C4-2B (cell line): ENCODE results near the gene ATP2B2.

ENCODE experiments used
- CTCF ChIP-seq: fragments of 450-650 bp; conservative IDR thresholded peaks from 2 replicates; pipeline ENCODE4 v1.5.1; 2017; ENCODE audit warnings: mild to moderate bottlenecking
- ZFX ChIP-seq: fragments of 450-650 bp; IDR thresholded peaks from 2 replicates; pipeline ENCODE4 v1.6.1; 2017

DNA sequence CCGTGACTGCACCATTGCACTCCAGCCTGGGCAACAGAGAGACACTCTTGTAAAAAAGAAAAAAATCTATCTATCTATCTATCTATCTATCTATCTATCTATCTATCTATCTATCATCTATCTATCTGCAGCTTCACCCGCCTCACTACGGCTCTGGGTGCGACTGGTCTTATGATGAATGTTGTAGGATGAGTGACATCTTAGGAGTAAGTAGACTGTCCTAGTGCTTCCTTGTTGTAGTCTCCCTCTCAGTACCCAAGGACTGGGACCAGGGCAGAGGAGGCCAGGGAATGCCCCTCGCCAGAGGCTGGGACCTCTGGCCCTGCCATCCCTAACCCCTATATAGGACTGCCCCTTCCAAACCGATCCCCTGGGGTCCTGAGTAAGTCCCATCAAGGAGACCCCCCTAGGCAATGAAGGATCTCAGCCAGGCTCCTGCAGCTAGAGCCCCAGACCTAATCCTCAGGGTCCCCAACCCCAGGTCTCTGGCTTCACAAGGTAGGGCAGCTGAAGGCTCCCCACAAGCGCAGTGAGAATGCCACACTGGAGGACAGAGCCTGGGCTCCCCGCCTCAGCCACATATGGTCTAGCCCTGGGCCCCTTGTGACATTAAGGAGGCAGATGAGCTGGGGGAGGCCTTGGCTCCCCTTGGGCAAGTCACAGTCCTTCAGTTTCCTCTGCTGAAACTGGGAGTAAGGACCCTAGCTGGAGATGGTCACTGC is 183.6 kb downstream of the ATP2B2 start:
- TF ChIP-seq CTCF, result no peak
- TF ChIP-seq ZFX, result no peak
